ENCODE data around the gene HERC4. TPM values are rescaled to one million over a fixed set of nuclear protein-coding genes. Genes with fewer than 3 reads are reported as not detected.

Gene HERC4
- total and polyA plus RNA-seq, 4 donors, result 7.3 to 53.2 (median 16.0) TPM

- peaks cover 9 to 26% (median 17%) of the 10 kb centered on the region in 4 donors for H3K36me3 ChIP-seq (ENCODE audit: control insufficient read depth in 4 of 4, insufficient read depth in 3 of 4, low read depth in 1 of 4, low read length in 3 of 4)
These were observed 141.9 kb downstream of the HERC4 start for GRCh38 chr10:67933199-67933598.

GRCh38 chr10:67926951-67927350 lies 148.1 kb downstream of the HERC4 start:
- Histone ChIP-seq H3K36me3 (ENCODE audit: control insufficient read depth in 4 of 4, insufficient read depth in 3 of 4, low read depth in 1 of 4, low read length in 3 of 4) (peaks cover 5 to 21% (median 12%) of the 10 kb centered on the region in 4 donors), H3K27ac (ENCODE audit: low read depth in 1 of 2, low read length in 2 of 2) (no peak overlapping the region), H3K4me1 (ENCODE audit: control insufficient read depth in 4 of 4, insufficient read depth in 4 of 4, low read length in 3 of 4) (peaks cover 0 to 2% (median 0%) of the 10 kb centered on the region in 4 donors), H3K9ac (ENCODE audit: low read depth in 1 of 2, low read length in 2 of 2) (no peak overlapping the region), H3K4me3 (ENCODE audit: low read depth in 1 of 3, low read length in 3 of 3) (no peak overlapping the region), H3K9me3 (ENCODE audit: control insufficient read depth in 4 of 4, low read length in 3 of 4) (no peaks in the 10 kb centered on the region), H3K27me3 (ENCODE audit: control insufficient read depth in 4 of 4, insufficient read depth in 4 of 4, low read length in 3 of 4) (no peaks in the 10 kb centered on the region)
- TF ChIP-seq ZBTB33 (IDR thresholded peaks at IDR 0.05) (no peak), YY1 (IDR thresholded peaks at IDR 0.05) (no peak), FOXA2 (IDR thresholded peaks at IDR 0.05) (no peak), CTCF (IDR thresholded peaks at IDR 0.05; ENCODE audit: low read depth, low read length, missing input control) (no peak), REST (IDR thresholded peaks at IDR 0.05) (no peak), SP1 (IDR thresholded peaks at IDR 0.05) (no peak), FOXA1 (IDR thresholded peaks at IDR 0.05) (no peak), GABPA (IDR thresholded peaks at IDR 0.05 in 1 of 2, conservative IDR thresholded peaks at IDR 0.05 in 1 of 2) (no peak), NR2F2 (IDR thresholded peaks at IDR 0.05) (no peak), MAX (IDR thresholded peaks at IDR 0.05) (no peak), JUND (IDR thresholded peaks at IDR 0.05) (no peak), RAD21 (IDR thresholded peaks at IDR 0.05) (no peak), EGR1 (IDR thresholded peaks at IDR 0.05; ENCODE audit: low read depth in 2 of 2) (no peak), ATF3 (IDR thresholded peaks at IDR 0.05) (no peak), TAF1 (conservative IDR thresholded peaks at IDR 0.05) (no peak), RXRA (IDR thresholded peaks at IDR 0.05) (no peak), HNF4G (IDR thresholded peaks at IDR 0.05) (no peak), HNF4A (conservative IDR thresholded peaks at IDR 0.05) (no peak)
- WGBS, result 98% methylated on average over 1 of the region's 1 CpG
- no peak for DNase-seq (ENCODE audit: low spot score)

More at GRCh38 chr10:67933199-67933598, 141.9 kb downstream of the HERC4 start:
- H3K9me3 ChIP-seq (ENCODE audit: control insufficient read depth in 4 of 4, low read length in 3 of 4), result no peaks in the 10 kb centered on the region
- no peaks in the 10 kb centered on the region for H3K4me1 ChIP-seq (ENCODE audit: control insufficient read depth in 4 of 4, insufficient read depth in 4 of 4, low read length in 3 of 4)
- 93% methylated on average over 2 of the region's 2 CpGs for WGBS
- H3K4me3 ChIP-seq (ENCODE audit: low read depth in 1 of 3, low read length in 3 of 3), result no peak overlapping the region
- no peak for TF ChIP-seq FOXA2 (IDR thresholded peaks at IDR 0.05)
- TF ChIP-seq RAD21 (IDR thresholded peaks at IDR 0.05), result no peak
- no peak for TF ChIP-seq TAF1 (conservative IDR thresholded peaks at IDR 0.05)
- TF ChIP-seq RXRA (IDR thresholded peaks at IDR 0.05), result no peak
- TF ChIP-seq JUND (IDR thresholded peaks at IDR 0.05), result no peak
- no peak for TF ChIP-seq CTCF (IDR thresholded peaks at IDR 0.05; ENCODE audit: low read depth, low read length, missing input control)
- H3K9ac ChIP-seq (ENCODE audit: low read depth in 1 of 2, low read length in 2 of 2), result no peak overlapping the region
- no peak overlapping the region for H3K27ac ChIP-seq (ENCODE audit: low read depth in 1 of 2, low read length in 2 of 2)
- no peak for DNase-seq (ENCODE audit: low spot score)
- no peaks in the 10 kb centered on the region for H3K27me3 ChIP-seq (ENCODE audit: control insufficient read depth in 4 of 4, insufficient read depth in 4 of 4, low read length in 3 of 4)
